Upper lobe of right lung (tissue), 1 donor: ENCODE data around the gene PTPRK. TPM values are rescaled to one million over a fixed set of nuclear protein-coding genes. Genes with fewer than 3 reads are reported as not detected.
"Not testable (repeated sequence)": the region's sequence is repeated elsewhere in the genome, so short reads cannot be mapped to it uniquely, and the experiment has no call there.

ENCODE experiments used
- ATAC-seq: fragments of 200-7000 bp; cut with Tn5 transposase; one replicate; pipeline ENCODE4 v1.9.1; 2020; ENCODE audit warnings: mild to moderate bottlenecking, moderate library complexity
- DNase-seq: peaks from one replicate; pipeline ENCODE4 v3.0.0-alpha.2; 2020
- H3K27ac ChIP-seq: fragments of 200-600 bp; one replicate; pipeline ENCODE4 v1.8.0; 2022
- H3K27me3 ChIP-seq: fragments of 200-600 bp; one replicate; pipeline ENCODE4 v1.8.0; 2022; ENCODE audit warnings: mild to moderate bottlenecking
- H3K36me3 ChIP-seq: fragments of 200-600 bp; one replicate; pipeline ENCODE4 v1.8.0; 2022
- H3K4me1 ChIP-seq: fragments of 200-600 bp; one replicate; pipeline ENCODE4 v1.8.0; 2022
- H3K4me3 ChIP-seq: fragments of 200-600 bp; one replicate; pipeline ENCODE4 v1.8.0; 2022; ENCODE audit warnings: mild to moderate bottlenecking
- H3K9me3 ChIP-seq: fragments of 200-600 bp; one replicate; pipeline ENCODE4 v1.8.0; 2022
- intact Hi-C: fragments of 100-400 bp; cut with DNase I; formaldehyde crosslinking; loops from one replicate; pipeline ENCODE4 v1.11.0; 2022
- total RNA-seq: library from RNA; stranded (reverse); fragmentation: NEBNext Ultra II Directional; extraction: Animal tissue kit (Norgen Biotek cat#: 25700); gene quantifications from one replicate; pipeline ENCODE4 v1.2.1, GENCODE V29; 2021
- TF ChIP-seq, protein P1 (sequence below): fragments of 200-600 bp; IDR thresholded peaks from one replicate; pipeline ENCODE4 v1.8.0; 2022; ENCODE audit warnings: antibody characterized with exemption
- donor health status: DM: no; HTN: yes; CAD: no; lungs with severe emphysema.

Gene PTPRK
- total RNA-seq, 1 donor from 2014 or later: 64.6 TPM

DNA sequence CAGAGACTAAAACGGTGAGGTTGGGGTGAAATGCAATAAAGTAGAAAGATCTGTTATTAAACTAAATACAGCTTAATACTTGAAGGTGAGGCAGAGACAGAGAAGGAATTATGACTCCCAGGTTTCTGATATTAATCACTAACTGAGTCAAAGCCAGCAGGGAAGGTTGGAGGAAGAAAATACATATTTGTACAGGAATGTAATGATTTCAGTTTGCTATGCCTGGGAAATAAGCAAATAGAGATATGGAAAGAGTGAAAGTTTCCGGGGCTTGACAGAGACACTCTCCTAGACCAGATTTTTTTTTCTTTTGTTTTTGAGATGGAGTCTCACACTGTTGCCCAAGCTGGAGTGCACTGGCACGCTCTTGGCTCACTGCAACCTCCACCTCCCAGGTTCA is 76.8 kb downstream of the PTPRK start:
- no peaks in the 10 kb centered on the region for H3K36me3 ChIP-seq
- TF ChIP-seq, protein P1, sequence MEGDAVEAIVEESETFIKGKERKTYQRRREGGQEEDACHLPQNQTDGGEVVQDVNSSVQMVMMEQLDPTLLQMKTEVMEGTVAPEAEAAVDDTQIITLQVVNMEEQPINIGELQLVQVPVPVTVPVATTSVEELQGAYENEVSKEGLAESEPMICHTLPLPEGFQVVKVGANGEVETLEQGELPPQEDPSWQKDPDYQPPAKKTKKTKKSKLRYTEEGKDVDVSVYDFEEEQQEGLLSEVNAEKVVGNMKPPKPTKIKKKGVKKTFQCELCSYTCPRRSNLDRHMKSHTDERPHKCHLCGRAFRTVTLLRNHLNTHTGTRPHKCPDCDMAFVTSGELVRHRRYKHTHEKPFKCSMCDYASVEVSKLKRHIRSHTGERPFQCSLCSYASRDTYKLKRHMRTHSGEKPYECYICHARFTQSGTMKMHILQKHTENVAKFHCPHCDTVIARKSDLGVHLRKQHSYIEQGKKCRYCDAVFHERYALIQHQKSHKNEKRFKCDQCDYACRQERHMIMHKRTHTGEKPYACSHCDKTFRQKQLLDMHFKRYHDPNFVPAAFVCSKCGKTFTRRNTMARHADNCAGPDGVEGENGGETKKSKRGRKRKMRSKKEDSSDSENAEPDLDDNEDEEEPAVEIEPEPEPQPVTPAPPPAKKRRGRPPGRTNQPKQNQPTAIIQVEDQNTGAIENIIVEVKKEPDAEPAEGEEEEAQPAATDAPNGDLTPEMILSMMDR: no peak
- H3K27ac ChIP-seq: no peak overlapping the region
- DNase-seq: no peak
- H3K9me3 ChIP-seq: no peaks in the 10 kb centered on the region
- no peaks in the 10 kb centered on the region for H3K27me3 ChIP-seq
- peaks cover 3% of the 10 kb centered on the region for H3K4me1 ChIP-seq
- H3K4me3 ChIP-seq: no peak overlapping the region
- ATAC-seq: no peak
- intact Hi-C loops: no loop called here

DNA sequence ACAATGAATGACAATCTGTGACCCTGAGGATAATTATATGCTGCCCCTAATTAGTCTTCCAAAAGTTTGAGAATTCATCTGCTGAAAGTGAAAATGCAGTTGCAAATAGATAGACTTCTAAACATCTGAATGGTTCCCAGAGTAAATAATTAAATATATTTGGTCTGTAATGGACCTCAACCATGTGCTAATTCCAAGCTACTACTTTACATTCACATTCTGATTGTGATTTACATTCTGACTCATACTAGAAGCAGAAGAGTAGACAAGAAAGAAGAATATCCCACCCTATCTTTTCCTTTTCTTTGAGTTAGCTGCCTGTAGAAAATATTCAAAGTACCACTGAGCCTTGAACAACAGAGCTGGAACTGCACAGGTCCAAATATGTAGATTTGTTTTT is 80.8 kb downstream of the PTPRK start:
- intact Hi-C loops: no loop called here
- Histone ChIP-seq H3K4me3 (no peak overlapping the region), H3K27me3 (no peaks in the 10 kb centered on the region), H3K4me1 (peaks cover 5% of the 10 kb centered on the region), H3K9me3 (no peaks in the 10 kb centered on the region), H3K27ac (no peak overlapping the region), H3K36me3 (no peaks in the 10 kb centered on the region)
- no peak for DNase-seq
- TF ChIP-seq, protein P1: no peak
- ATAC-seq: no peak

DNA sequence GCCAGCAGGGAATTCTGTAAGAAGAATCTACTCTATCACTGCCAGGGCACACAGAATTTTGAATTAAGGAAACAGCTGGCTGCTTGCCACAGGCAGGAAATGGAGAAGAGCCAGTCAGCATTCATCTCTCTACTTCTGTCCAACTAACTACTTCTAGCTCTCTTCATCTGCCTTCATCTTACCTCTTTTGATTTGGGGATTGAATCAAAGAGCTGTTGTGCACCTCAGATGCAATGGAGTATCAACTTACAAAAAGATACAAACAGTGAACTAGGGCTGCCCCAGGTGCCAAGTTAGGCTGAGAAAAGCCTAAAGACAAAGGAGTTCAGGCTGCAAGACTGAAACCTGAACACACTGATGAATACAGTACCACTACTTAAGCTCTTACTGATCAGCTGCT is 82.0 kb downstream of the PTPRK start:
- Histone ChIP-seq H3K27me3 (no peaks in the 10 kb centered on the region), H3K27ac (no peak overlapping the region), H3K4me1 (peaks cover 5% of the 10 kb centered on the region), H3K9me3 (no peaks in the 10 kb centered on the region), H3K36me3 (no peaks in the 10 kb centered on the region), H3K4me3 (no peak overlapping the region)
- no peak for DNase-seq
- TF ChIP-seq, protein P1: no peak
- intact Hi-C loops: no loop called here
- no peak for ATAC-seq

DNA sequence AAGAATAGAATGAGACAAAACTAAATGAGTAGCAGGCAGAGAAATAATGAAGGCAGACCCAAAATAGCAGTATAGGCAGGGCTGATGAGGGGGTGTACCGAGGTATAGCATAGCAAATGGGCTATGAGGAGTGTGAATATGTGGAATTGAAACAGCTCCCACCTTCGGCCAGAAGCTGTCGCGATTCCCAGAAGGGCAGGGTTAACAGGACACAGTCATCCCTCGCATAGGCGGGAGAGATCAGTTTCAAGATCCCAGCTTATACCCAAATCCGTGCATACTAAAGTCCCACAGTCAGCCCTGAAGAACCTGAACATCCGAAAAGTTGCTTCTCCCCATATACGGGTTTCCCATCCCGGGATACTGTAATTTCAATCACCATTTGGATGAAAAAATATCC is 82.7 kb downstream of the PTPRK start:
- ATAC-seq (no peak), DNase-seq (no peak)
- Histone ChIP-seq H3K9me3 (no peaks in the 10 kb centered on the region), H3K27ac (no peak overlapping the region), H3K4me3 (no peak overlapping the region), H3K4me1 (peaks cover 5% of the 10 kb centered on the region), H3K36me3 (no peaks in the 10 kb centered on the region), H3K27me3 (no peaks in the 10 kb centered on the region)
- intact Hi-C loops: no loop called here
- TF ChIP-seq, protein P1: no peak

DNA sequence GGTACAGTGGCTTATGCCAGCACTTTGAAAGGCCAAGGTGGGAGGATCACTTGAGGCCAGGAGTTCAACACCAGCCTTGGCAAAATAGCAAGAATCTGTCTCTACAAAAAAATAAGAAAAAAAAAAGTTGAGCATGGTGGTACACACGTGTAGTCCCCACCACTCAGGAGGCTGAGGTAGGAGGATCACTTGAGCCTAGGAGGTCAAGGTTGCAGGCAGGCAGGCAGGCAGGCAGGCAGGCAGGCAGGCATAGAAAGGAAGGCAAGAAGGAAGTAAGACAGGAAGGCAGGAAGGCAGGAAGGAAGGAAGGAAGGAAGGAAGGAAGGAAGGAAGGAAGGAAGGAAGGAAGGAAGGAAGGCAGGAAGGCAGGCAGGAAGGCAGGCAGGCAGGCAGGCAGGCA is 85.6 kb downstream of the PTPRK start:
- H3K4me3 ChIP-seq, intact Hi-C loops, H3K9me3 ChIP-seq, DNase-seq, H3K4me1 ChIP-seq, H3K27ac ChIP-seq, ATAC-seq, H3K27me3 ChIP-seq, H3K36me3 ChIP-seq: not testable (repeated sequence)

DNA sequence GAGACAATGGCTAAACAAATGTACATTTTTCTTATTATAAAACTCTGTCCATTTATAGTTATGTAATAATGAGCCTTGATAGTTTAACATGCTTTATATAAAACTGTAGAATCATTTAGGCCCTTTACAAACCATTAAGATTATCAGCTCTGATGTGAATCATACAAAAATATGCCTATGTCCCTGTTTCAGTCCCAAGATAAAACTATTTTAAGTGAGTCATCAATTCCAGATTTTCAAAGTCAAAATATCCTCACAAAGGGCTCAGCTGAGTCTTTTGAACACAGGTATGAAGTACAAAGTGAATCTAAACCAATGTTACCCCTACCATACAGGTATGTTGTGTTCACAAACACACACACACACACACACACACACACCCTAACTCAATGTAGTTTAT is 88.0 kb downstream of the PTPRK start:
- Histone ChIP-seq H3K4me1 (no peaks in the 10 kb centered on the region), H3K27ac (no peak overlapping the region), H3K36me3 (no peaks in the 10 kb centered on the region), H3K4me3 (no peak overlapping the region), H3K9me3 (no peaks in the 10 kb centered on the region), H3K27me3 (no peaks in the 10 kb centered on the region)
- TF ChIP-seq, protein P1: no peak
- DNase-seq (no peak), ATAC-seq (no peak)
- intact Hi-C loops: no loop called here
